ENCODE data around the gene GPR61. TPM values are rescaled to one million over a fixed set of nuclear protein-coding genes. Genes with fewer than 3 reads are reported as not detected.

Gene GPR61
- total RNA-seq, 1 experiment from 2014 or later: 0.48 TPM

DNA sequence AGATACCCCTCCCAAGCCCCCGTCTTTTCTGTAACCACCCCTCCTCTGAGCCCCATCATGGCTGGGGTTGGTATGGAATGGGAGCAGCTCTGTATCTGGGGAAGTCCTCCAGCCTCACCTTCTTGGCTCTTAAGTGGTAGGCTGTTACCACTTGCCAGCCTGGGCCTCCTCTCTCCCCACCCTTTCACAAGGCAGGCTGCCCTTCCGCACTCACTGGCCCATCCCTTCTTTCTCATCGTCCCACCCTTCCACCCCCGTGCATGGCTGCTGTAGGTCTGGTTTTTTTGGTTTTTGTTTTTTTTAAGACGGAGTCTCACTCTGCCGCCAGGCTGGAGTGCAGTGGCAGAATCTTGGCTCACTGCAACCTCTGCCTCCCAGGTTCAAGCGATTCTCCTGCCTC lies 40.6 kb upstream of the GPR61 start:
- H3K4me1 Mint-ChIP-seq: peaks cover 17 to 20% of the 10 kb centered on the region in 2 experiments

More for the DNA sequence above, 40.6 kb upstream of the GPR61 start:
- Histone ChIP-seq H3K27me3 (ENCODE audit: insufficient read depth, low read length) (no peaks in the 10 kb centered on the region), H2BK15ac (ENCODE audit: low read depth, low read length) (no peak overlapping the region), H2BK5ac (ENCODE audit: insufficient read length, low read length) (no peak overlapping the region), H3K23me2 (ENCODE audit: insufficient read length, low read depth, low read length, poor library complexity, severe bottlenecking) (no peaks in the 10 kb centered on the region), H3K9me3 (ENCODE audit: control insufficient read depth, low read depth, low read length) (no peaks in the 10 kb centered on the region), H4K5ac (ENCODE audit: insufficient read length, low read depth, low read length) (no peak overlapping the region), H3K9ac (ENCODE audit: extremely low read depth, insufficient read length, low read length) (no peak overlapping the region), H3K18ac (ENCODE audit: insufficient read length, low read depth, low read length) (no peak overlapping the region), H3K4me2 (ENCODE audit: insufficient read depth, insufficient read length, low read length) (no peak overlapping the region), H3K14ac (ENCODE audit: insufficient read depth, low read length) (no peak overlapping the region), H3K79me1 (ENCODE audit: insufficient read depth, low read depth, low read length, poor library complexity, severe bottlenecking) (no peaks in the 10 kb centered on the region), H3K79me2 (ENCODE audit: insufficient read depth, low read length) (no peaks in the 10 kb centered on the region), H2BK120ac (ENCODE audit: low read depth, low read length, poor library complexity, severe bottlenecking) (no peak overlapping the region), H3K4ac (ENCODE audit: low read depth, low read length) (no peak overlapping the region), H3K27ac (ENCODE audit: insufficient read length, low read depth, low read length) (no peak overlapping the region), H3K56ac (ENCODE audit: insufficient read length, low read depth, low read length) (no peak overlapping the region), H3K4me1 (ENCODE audit: insufficient read depth, low read length) (peaks cover 2% of the 10 kb centered on the region; the same call in 1 of the 2 replicates), H2AFZ (ENCODE audit: low read length) (no peak overlapping the region), H2BK20ac (ENCODE audit: low read depth, low read length, poor library complexity, severe bottlenecking) (no peak overlapping the region), H4K8ac (replicated peaks; ENCODE audit: insufficient read length, low read depth, low read length) (no peak overlapping the region), H3K23ac (ENCODE audit: insufficient read length, low read depth, low read length) (no peak overlapping the region), H3T11ph (ENCODE audit: low read length) (no peak overlapping the region), H2BK12ac (ENCODE audit: insufficient read length, low read depth, low read length) (no peak overlapping the region), H4K91ac (ENCODE audit: insufficient read length, low read depth, low read length) (no peak overlapping the region), H2AK5ac (ENCODE audit: insufficient read length, low read length) (no peak overlapping the region), H4K20me1 (ENCODE audit: control insufficient read depth, insufficient read depth, insufficient read length) (no peaks in the 10 kb centered on the region)
- TF ChIP-seq, protein P1, sequence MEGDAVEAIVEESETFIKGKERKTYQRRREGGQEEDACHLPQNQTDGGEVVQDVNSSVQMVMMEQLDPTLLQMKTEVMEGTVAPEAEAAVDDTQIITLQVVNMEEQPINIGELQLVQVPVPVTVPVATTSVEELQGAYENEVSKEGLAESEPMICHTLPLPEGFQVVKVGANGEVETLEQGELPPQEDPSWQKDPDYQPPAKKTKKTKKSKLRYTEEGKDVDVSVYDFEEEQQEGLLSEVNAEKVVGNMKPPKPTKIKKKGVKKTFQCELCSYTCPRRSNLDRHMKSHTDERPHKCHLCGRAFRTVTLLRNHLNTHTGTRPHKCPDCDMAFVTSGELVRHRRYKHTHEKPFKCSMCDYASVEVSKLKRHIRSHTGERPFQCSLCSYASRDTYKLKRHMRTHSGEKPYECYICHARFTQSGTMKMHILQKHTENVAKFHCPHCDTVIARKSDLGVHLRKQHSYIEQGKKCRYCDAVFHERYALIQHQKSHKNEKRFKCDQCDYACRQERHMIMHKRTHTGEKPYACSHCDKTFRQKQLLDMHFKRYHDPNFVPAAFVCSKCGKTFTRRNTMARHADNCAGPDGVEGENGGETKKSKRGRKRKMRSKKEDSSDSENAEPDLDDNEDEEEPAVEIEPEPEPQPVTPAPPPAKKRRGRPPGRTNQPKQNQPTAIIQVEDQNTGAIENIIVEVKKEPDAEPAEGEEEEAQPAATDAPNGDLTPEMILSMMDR (conservative IDR thresholded peaks at IDR 0.05): no peak
- no peak overlapping the region for H3K27ac Mint-ChIP-seq
- H3K36me3 Mint-ChIP-seq (ENCODE audit: insufficient read depth in 1 of 3, low read depth in 3 of 3): peaks cover 0 to 11% (median 5%) of the 10 kb centered on the region in 3 experiments; a peak in 5 of 7 replicates
- no peaks in the 10 kb centered on the region for H3K27me3 Mint-ChIP-seq (ENCODE audit: low read depth)
- no peaks in the 10 kb centered on the region for H3K9me3 Mint-ChIP-seq
- WGBS (ENCODE audit: extremely low coverage, insufficient read length, low lambda C conversion rate): no CpG with 5 or more reads among the region's 7 CpGs
- H3K4me3 Mint-ChIP-seq: no peak overlapping the region; a peak in 1 of 5 replicates
- DNase-seq: no peak
